Thymus (tissue), 11 donors: ENCODE results near the gene SNX24. TPM values are rescaled to one million over a fixed set of nuclear protein-coding genes. Genes with fewer than 3 reads are reported as not detected.
"Not testable (repeated sequence)": the region's sequence is repeated elsewhere in the genome, so short reads cannot be mapped to it uniquely, and the experiment has no call there.

Experiments used
- DNase-seq, 9 donors: peaks; one replicate each; pipeline ENCODE4 v3.0.0-alpha.2; 2013; ENCODE audit warnings: low spot score in 9 of 9, low read depth in 6 of 9, missing footprints in 1 of 9
- H3K27ac ChIP-seq, 2 donors: one replicate each; pipeline ENCODE4 v1.5.1; 2013; ENCODE audit warnings: control low read depth in 1 of 2, low read depth in 1 of 2, low read length in 1 of 2, mild to moderate bottlenecking in 1 of 2, moderate library complexity in 1 of 2
- H3K27me3 ChIP-seq, 2 donors: one replicate each; pipeline ENCODE4 v1.5.1; 2013; ENCODE audit warnings: low read length in 1 of 2; ENCODE audit not compliant: control insufficient read depth in 2 of 2, insufficient read depth in 1 of 2
- H3K36me3 ChIP-seq, 2 donors: one replicate each; pipeline ENCODE4 v1.5.1; 2013; ENCODE audit warnings: low read length in 1 of 2, mild to moderate bottlenecking in 1 of 2, moderate library complexity in 1 of 2; ENCODE audit not compliant: control insufficient read depth in 2 of 2, insufficient read depth in 2 of 2
- H3K4me1 ChIP-seq, 2 donors: one replicate each; pipeline ENCODE4 v1.5.1; 2013; ENCODE audit warnings: low read length in 2 of 2; ENCODE audit not compliant: control insufficient read depth in 2 of 2, insufficient read depth in 2 of 2
- H3K4me3 ChIP-seq, 2 donors: one replicate each; pipeline ENCODE4 v1.5.1; 2013; ENCODE audit warnings: low read length in 2 of 2, control low read depth in 1 of 2, mild to moderate bottlenecking in 1 of 2
- H3K9me3 ChIP-seq, 2 donors: one replicate each; pipeline ENCODE4 v1.5.1; 2013; ENCODE audit warnings: low read length in 1 of 2, mild to moderate bottlenecking in 1 of 2; ENCODE audit not compliant: control insufficient read depth in 2 of 2, insufficient read depth in 1 of 2
- WGBS: extraction: QIAGEN DNeasy Blood & Tissue Kit; methylation state at CpG from one replicate; pipeline ENCODE4 v1.1.7; 2013; 5-methylcytosine and 5-hydroxymethylcytosine counted together
- polyA plus RNA-seq: library from polyadenylated mRNA; stranded (reverse); fragments of 200-250 nt; gene quantifications from one replicate; pipeline ENCODE4 v1.2.3, GENCODE V29; 2013
- total RNA-seq: library from RNA; stranded (reverse); fragments of 120-200 nt; gene quantifications from one replicate; pipeline ENCODE4 v1.2.4, GENCODE V29; 2013
- donor health status: healthy.

SNX24 gene
- total and polyA plus RNA-seq, 2 donors: 3.3 to 11.1 TPM

- no peaks in the 10 kb centered on the region for H3K4me1 ChIP-seq
- H3K27me3 ChIP-seq: no peaks in the 10 kb centered on the region
- no peaks in the 10 kb centered on the region for H3K36me3 ChIP-seq
- DNase-seq: peak in 1 of 9 donors; percentile 12
- WGBS: 8% methylated on average over 1 of the region's 1 CpG
- H3K9me3 ChIP-seq: no peaks in the 10 kb centered on the region
- H3K27ac ChIP-seq: no peak overlapping the region
- no peak overlapping the region for H3K4me3 ChIP-seq
Measured at GRCh38 chr5:122902263-122902662, 56.9 kb downstream of the SNX24 start.

DNA sequence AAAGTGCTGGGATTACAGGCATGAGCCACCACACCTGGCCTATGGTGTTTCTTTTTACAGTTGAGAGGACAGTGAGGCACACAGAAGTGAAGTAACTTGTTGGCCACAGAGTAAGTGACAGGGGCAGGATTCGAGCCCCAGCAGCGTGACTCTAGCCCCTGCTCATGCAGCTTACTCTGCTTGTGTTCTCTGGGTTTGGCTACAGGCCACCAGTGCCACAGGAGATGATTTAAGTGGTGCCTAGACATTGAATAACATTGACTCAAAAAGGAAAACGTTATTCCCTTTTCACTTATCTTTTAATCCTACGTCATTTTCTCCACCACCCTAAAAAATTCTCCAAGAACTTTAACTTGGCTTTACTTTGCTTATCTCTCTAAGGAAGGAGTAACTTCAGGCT is 61.4 kb downstream of the SNX24 start:
- H3K4me3 ChIP-seq: no peak overlapping the region
- H3K27me3 ChIP-seq: no peaks in the 10 kb centered on the region
- DNase-seq: no peak
- H3K27ac ChIP-seq: no peak overlapping the region
- 92% methylated on average over 4 of the region's 4 CpGs for WGBS
- H3K36me3 ChIP-seq: no peaks in the 10 kb centered on the region
- H3K4me1 ChIP-seq: no peaks in the 10 kb centered on the region
- no peaks in the 10 kb centered on the region for H3K9me3 ChIP-seq

- H3K9me3 ChIP-seq: no peaks in the 10 kb centered on the region
- no peak overlapping the region for H3K27ac ChIP-seq
- H3K4me1 ChIP-seq: no peaks in the 10 kb centered on the region
- no peaks in the 10 kb centered on the region for H3K36me3 ChIP-seq
- H3K27me3 ChIP-seq: no peaks in the 10 kb centered on the region
- WGBS: 98% methylated on average over 3 of the region's 3 CpGs
- H3K4me3 ChIP-seq: no peak overlapping the region
- DNase-seq: no peak
Measured at GRCh38 chr5:122907276-122907675, 61.9 kb downstream of the SNX24 start.

- Histone ChIP-seq H3K36me3 (no peaks in the 10 kb centered on the region), H3K27ac (no peak overlapping the region), H3K9me3 (no peaks in the 10 kb centered on the region), H3K4me3 (no peak overlapping the region), H3K27me3 (no peaks in the 10 kb centered on the region), H3K4me1 (no peaks in the 10 kb centered on the region)
- WGBS: 92% methylated on average over 6 of the region's 6 CpGs
- no peak for DNase-seq
Measured at GRCh38 chr5:122908108-122908507, 62.7 kb downstream of the SNX24 start.

DNA sequence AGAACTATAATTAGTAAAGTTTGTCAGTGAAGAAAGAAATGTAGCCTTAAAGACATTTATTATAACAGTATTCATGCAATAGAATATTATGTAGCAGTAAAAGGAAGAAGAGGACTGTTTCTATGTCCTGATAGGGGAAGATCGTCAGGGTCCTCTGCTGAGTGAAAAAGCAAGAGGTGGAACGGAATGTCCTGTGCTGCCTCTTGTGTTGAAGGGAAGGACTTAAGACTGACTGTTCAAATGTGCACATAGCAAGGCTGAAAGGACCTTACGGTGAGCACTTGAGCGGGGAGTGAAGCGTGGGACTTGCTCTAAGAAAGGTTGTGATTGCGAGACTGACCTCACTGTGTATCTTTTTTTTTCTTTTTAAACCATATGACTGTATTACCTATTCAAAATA is 63.2 kb downstream of the SNX24 start:
- Histone ChIP-seq H3K4me1 (no peaks in the 10 kb centered on the region), H3K9me3 (no peaks in the 10 kb centered on the region), H3K36me3 (no peaks in the 10 kb centered on the region), H3K4me3 (no peak overlapping the region), H3K27me3 (no peaks in the 10 kb centered on the region), H3K27ac (no peak overlapping the region)
- no peak for DNase-seq
- 97% methylated on average over 6 of the region's 6 CpGs for WGBS

DNA sequence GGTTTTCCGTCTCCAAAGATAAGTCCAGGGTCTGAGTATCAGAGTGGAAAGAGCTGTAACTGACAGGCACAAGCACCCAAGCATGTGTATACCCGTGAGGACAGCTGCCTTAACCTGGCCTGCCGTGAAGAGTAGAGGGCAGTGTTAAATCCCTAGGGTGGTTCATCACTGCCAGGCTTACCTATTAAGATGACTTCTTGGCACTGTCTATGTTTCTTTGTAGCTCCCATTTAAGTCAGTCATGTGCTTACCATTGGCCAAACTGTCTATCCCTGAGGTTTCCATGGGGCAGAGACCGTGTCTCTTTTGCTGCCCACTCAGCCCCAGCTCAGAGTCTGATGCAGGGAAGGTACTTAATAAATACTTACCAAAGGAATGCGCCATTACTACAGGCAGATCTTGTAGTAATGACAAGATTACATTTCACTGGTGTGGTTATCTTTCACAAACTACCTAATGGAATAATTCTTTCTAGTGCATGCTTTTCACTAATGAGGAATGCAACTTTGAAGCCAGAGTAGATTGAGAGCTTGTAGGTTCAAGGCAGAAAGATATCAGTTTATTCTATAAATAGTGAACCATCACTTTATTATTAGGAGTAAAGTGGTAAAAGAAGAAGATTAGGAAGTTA is 64.2 kb downstream of the SNX24 start:
- Histone ChIP-seq H3K27me3 (no peaks in the 10 kb centered on the region), H3K4me3 (no peak overlapping the region), H3K9me3 (no peaks in the 10 kb centered on the region), H3K27ac (no peak overlapping the region), H3K4me1 (no peaks in the 10 kb centered on the region), H3K36me3 (no peaks in the 10 kb centered on the region)
- DNase-seq: no peak
- WGBS: 96% methylated on average over 5 of the region's 5 CpGs

DNA sequence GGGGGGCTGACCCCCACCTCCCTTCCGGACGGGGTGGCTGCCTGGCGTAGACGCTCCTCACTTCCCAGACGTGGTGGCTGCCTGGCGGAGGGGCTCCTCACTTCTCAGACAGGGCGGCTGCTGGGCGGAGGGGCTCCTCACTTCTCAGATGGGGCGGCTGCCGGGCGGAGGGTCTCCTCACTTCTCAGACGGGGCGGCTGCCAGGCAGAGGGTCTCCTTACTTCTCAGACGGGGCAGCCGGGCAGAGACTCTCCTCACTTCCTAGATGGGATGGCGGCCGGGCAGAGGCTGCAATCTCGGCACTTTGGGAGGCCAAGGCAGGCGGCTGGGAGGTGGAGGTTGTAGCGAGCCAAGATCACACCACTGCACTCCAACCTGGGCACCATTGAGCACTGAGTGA is 68.0 kb downstream of the SNX24 start:
- H3K4me1 ChIP-seq, DNase-seq, H3K4me3 ChIP-seq, H3K9me3 ChIP-seq, H3K27ac ChIP-seq, H3K36me3 ChIP-seq, H3K27me3 ChIP-seq: not testable (repeated sequence)
- 97% methylated on average over 20 of the region's 20 CpGs for WGBS

GRCh38 chr5:122915717-122916461 is 70.5 kb downstream of the SNX24 start:
- H3K4me3 ChIP-seq: no peak overlapping the region
- no peaks in the 10 kb centered on the region for H3K27me3 ChIP-seq
- no peaks in the 10 kb centered on the region for H3K9me3 ChIP-seq
- peak in 1 of 9 donors; percentile 6 for DNase-seq
- no peaks in the 10 kb centered on the region for H3K36me3 ChIP-seq
- H3K4me1 ChIP-seq: no peaks in the 10 kb centered on the region
- WGBS: 92% methylated on average over 5 of the region's 5 CpGs
- no peak overlapping the region for H3K27ac ChIP-seq

- WGBS: 94% methylated on average over 1 of the region's 1 CpG
- no peak for DNase-seq
- Histone ChIP-seq H3K4me3 (no peak overlapping the region), H3K9me3 (no peaks in the 10 kb centered on the region), H3K36me3 (no peaks in the 10 kb centered on the region), H3K27me3 (no peaks in the 10 kb centered on the region), H3K4me1 (no peaks in the 10 kb centered on the region), H3K27ac (no peak overlapping the region)
Measured at GRCh38 chr5:122916490-122916889, 71.1 kb downstream of the SNX24 start.
